Stimulated activated CD4-positive, alpha-beta T cell treated with anti-CD3 and anti-CD28 coated beads, TNF-alpha, amount 100 ng/mL, for 24 hours (primary cell): ENCODE data around the gene LTC4S.

Experiments
- DNase-seq, 3 experiments: peaks; one replicate each; pipeline ENCODE4 v3.0.0-alpha.2; 2020; ENCODE audit warnings: low read depth in 3 of 3

LTC4S gene

GRCh38 chr5:179795049-179795862 lies 1.5 kb downstream of the LTC4S start:
- DNase-seq, result no peak

GRCh38 chr5:179795863-179796833 lies 2.4 kb downstream of the LTC4S start:
- peak in 2 of 3 experiments; percentile 45 to 65 for DNase-seq

GRCh38 chr5:179796877-179797608 lies 3.3 kb downstream of the LTC4S start:
- DNase-seq, result no peak

DNA sequence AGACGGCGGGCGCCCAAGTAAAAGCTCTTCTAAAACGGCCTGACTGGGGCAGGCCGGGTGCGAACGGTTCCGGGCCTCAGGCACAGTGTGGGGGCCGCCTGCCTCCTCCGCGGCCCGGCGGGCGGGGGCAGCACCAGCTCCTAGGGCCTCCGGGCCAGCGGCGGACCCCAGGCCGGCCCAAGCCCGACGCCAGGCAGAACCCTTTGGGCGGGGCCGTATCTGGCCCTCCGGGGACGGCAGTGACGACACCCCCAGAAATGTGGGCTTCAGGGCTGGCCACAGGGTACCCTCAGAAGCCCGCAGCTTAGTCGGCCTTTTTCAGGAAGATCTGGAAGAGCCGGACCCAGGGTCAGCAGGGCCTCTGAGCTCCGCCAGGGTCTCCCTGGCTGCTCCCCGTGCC lies 4.0 kb downstream of the LTC4S start:
- no peak for DNase-seq

DNA sequence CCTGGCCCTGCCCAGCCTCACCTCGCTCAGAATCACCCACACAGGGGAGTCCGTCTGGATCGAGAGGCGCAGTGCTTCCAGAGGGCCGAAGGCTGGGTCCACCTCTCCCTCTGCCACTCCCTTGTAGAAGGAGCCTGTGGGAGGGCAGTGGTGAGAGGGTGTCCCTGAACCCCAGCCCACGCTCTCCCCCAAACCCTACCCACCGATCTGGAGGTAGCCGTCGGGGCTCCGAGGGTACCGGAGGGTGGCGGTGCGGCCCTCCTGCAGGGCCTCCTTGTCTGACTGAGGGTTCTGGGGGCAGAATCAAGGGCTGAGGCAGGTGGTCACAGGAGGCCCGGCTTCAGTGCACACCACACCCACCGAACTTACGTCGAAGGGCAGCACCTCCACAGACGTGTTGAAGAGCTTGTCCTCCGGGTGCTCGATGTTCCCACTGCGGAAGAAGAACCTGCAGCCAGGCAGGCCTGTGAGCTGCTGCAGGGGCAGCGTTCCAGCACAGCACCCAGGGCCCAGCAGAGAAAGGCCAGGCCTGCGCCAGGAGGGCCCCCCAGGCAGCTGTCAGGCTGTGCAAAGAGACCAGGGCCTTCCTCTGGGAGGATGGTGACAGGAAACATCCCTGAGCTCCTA lies 4.5 kb downstream of the LTC4S start:
- no peak for DNase-seq

GRCh38 chr5:179798771-179799643 lies 5.2 kb downstream of the LTC4S start:
- no peak for DNase-seq

- no peak for DNase-seq
Observed at GRCh38 chr5:179799644-179799973, 5.8 kb downstream of the LTC4S start.

GRCh38 chr5:179800071-179800695 lies 6.4 kb downstream of the LTC4S start:
- DNase-seq, result no peak

- DNase-seq, result no peak
Observed at GRCh38 chr5:179800696-179801201, 7.0 kb downstream of the LTC4S start.

DNA sequence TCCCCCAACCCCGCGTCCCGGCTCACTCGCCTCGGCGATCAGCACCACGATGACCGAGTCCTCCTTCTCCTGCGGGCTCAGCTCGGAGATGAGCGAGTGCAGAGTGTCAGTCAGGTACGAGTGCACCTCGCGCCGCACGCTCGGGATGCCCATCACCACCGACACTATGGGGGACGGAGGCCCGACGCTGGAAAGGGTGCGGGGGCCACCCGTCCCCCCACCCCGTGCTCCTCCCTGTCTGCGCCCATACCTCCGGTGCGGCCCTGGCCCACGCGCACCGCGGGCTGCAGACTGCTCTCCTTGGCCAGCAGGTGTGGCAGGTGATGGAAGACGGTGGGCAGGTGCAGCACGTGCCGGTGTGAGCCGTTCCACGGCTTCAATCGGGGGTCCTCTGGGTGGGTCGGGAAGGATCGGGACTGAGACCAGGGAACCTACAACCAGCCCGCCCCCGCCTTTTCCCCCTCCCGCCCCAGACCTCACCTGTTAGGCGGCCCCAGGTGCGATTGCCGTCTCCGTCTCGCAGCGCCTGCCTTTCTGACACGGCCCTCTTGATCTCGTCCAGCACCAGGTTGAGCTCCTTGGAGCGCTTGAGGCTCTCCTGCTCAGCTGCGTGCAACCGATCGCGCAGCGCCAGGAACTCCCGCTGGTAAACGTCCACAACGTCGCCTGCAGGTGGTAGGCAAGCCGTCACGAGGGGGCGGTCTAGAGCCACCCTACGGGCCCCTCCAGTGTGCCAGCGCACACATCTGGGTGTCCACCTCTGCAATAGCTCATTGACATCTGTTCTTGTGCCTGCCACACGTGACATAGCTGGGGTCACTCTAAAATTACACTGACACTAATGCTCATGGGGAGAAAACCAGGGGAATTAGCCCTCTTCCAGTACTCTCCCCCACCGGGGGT lies 7.8 kb downstream of the LTC4S start:
- DNase-seq, result peak; percentile 64 to 83 (median 73)

- DNase-seq, result no peak
Observed at GRCh38 chr5:179802207-179802883, 8.6 kb downstream of the LTC4S start.

- no peak for DNase-seq
Observed at GRCh38 chr5:179802950-179803562, 9.3 kb downstream of the LTC4S start.

DNA sequence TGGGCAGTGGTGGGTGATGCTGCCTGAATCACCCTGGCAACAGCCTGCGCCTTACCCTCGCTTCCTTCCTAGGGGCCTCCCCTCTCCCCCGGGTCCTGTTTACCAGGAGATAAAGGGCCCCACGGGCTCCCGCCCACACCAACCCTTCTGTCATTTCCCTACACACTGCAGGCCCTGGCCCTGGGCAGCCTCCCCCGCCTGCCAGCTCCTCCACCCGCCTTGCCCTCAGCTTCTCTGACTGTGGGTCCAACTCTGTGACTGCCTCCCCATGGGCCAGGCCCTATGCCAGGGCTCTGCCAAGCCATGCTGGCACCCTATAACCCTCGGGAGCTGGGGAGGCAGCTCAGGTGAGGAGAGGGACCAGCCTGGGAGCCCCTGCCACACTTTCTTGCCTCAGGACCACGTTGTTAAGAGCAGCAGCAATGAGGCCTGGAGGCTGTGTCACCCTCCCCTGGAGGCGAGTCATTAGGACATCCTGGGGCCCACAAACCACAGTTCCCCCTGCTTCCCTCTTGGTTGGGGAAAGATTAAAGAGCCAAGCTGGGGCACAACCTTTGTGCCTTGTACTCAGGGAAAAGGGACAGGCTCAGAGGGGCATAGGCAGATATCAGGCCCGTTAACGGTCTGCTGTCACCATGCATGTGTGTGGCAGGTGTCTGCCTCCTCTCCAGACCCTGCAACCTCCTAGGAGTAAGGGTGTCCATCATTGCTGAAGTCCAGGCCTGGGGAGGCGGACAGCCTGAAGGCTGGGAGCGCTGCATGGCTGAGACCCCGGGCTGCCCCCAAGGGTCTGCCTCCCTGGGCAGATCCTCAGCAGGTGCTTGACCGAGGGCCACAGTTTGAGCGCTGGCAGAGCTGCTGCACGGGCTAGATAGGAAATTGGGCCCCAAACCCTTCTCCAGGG lies 10.1 kb downstream of the LTC4S start:
- peak in 1 of 3 experiments; percentile 63 for DNase-seq

GRCh38 chr5:179804555-179804947 lies 10.8 kb downstream of the LTC4S start:
- no peak for DNase-seq

GRCh38 chr5:179805070-179805528 lies 11.3 kb downstream of the LTC4S start:
- no peak for DNase-seq

DNA sequence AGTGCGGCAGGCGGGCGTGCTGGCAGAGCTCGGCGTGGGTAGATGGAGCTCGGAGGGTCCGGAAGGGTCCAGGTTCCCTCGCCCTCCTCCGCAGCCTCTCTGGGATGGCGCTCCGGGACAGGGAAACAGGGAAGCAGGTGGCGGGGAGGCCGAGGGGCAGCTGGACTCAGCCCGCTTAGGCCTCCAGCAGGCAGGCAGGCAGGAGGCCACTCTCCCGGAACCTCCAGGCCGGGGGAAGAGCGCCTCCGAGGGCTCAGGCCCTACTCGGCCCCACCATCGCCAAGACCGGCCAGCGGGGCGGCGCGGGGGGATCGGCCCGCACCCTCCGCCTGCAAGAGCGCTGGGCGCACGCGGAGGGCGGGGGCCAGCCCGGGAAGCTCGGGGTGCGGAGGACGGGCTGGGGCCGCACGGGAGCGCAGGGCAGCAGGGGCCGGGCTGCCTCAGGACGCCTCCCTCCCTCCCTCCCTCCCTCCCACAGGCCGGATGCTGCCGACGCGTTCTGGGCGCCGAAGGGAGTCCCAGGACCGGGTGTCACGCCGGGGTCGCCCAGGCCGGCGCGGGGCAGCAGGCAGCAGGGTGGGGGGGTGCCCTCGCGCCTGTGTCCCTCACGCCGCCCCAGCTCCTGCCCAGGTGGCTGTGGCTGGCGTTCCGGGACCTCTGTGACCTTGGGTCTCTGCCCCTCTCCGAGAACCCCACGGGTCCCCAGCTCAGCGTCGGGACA lies 11.9 kb downstream of the LTC4S start:
- DNase-seq, result peak in 1 of 3 experiments; percentile 36
